Lower leg skin (tissue), 3 donors: ENCODE data around the gene EPB41L5.

Experiments
- CTCF ChIP-seq, 3 donors: fragments of 450-650 bp; IDR thresholded peaks; one replicate each; pipeline ENCODE4 v1.5.1; 2016; ENCODE audit warnings: antibody characterized with exemption in 3 of 3, mild to moderate bottlenecking in 3 of 3, moderate library complexity in 2 of 3
- POLR2A ChIP-seq, 2 donors: fragments of 450-650 bp; IDR thresholded peaks; one replicate each; pipeline ENCODE4 v1.6.1; 2016 to 2017; ENCODE audit warnings: antibody characterized with exemption in 2 of 2, mild to moderate bottlenecking in 1 of 2, moderate library complexity in 1 of 2

- no peak for TF ChIP-seq CTCF (IDR thresholded peaks at IDR 0.05)
- TF ChIP-seq POLR2A (IDR thresholded peaks at IDR 0.05), result no peak
These were observed 41.0 kb downstream of the EPB41L5 start for GRCh38 chr2:120053891-120054290.
